GM12878 (cell line): ENCODE data around the gene ARHGEF37. TPM values are rescaled to one million over a fixed set of nuclear protein-coding genes. Genes with fewer than 3 reads are reported as not detected.

Source experiments
- CBX3 ChIP-seq: fragments of 200-600 bp; sonication (generic); IDR thresholded peaks from 2 replicates; pipeline ENCODE4 v1.6.1; 2016; ENCODE audit warnings: low read depth, borderline replicate concordance
- E2F4 ChIP-seq: IDR thresholded peaks from 2 replicates; pipeline ENCODE4 v1.6.1; 2012; ENCODE audit warnings: low read depth, low read length, improper control_type of control experiment
- EED ChIP-seq: sonication (generic); IDR thresholded peaks from 2 replicates; pipeline ENCODE4 v1.6.1; 2016; ENCODE audit warnings: antibody characterized with exemption, low read depth
- ESRRA ChIP-seq: IDR thresholded peaks from 2 replicates; pipeline ENCODE4 v1.6.1; 2012; ENCODE audit warnings: mild to moderate bottlenecking, low read length, improper control_type of control experiment
- GATAD2B ChIP-seq: fragments of 450-650 bp; conservative IDR thresholded peaks from 2 replicates; pipeline ENCODE4 v1.6.1; 2017; ENCODE audit warnings: low read depth, mild to moderate bottlenecking, moderate library complexity
- HCFC1 ChIP-seq: fragments of 150-350 bp; IDR thresholded peaks from 2 replicates; pipeline ENCODE4 v1.6.1; 2014; ENCODE audit warnings: low read length
- LARP7 ChIP-seq: fragments of 450-650 bp; IDR thresholded peaks from 2 replicates; pipeline ENCODE4 v1.6.1; 2017; ENCODE audit warnings: mild to moderate bottlenecking
- MEF2A ChIP-seq: IDR thresholded peaks from 2 replicates; pipeline ENCODE4 v1.6.1; 2011; ENCODE audit warnings: low read depth, mild to moderate bottlenecking, low read length, moderate library complexity; ENCODE audit not compliant: insufficient read depth
- MEF2B ChIP-seq: fragments of 450-650 bp; IDR thresholded peaks from 2 replicates; pipeline ENCODE4 v1.6.1; 2018; ENCODE audit warnings: mild to moderate bottlenecking, moderate library complexity; ENCODE audit not compliant: partially characterized antibody, poor library complexity, severe bottlenecking
- MYB ChIP-seq: fragments of 150-350 bp; IDR thresholded peaks from 2 replicates; pipeline ENCODE4 v1.6.1; 2014; ENCODE audit warnings: mild to moderate bottlenecking, low read depth, low read length, borderline replicate concordance
- NFXL1 ChIP-seq: fragments of 450-650 bp; IDR thresholded peaks from 2 replicates; pipeline ENCODE4 v1.6.1; 2017; ENCODE audit warnings: antibody characterized with exemption, mild to moderate bottlenecking, borderline replicate concordance
- NR2C1 ChIP-seq: fragments of 450-650 bp; IDR thresholded peaks from 2 replicates; pipeline ENCODE4 v1.6.1; 2017; ENCODE audit warnings: antibody characterized with exemption, mild to moderate bottlenecking, moderate library complexity
- NR2C2 ChIP-seq: IDR thresholded peaks from 2 replicates; pipeline ENCODE4 v1.6.1; 2011; ENCODE audit warnings: borderline replicate concordance, low read depth; ENCODE audit not compliant: control insufficient read depth, insufficient read length
- PAX5 ChIP-seq: IDR thresholded peaks from 2 replicates; pipeline ENCODE4 v1.6.1; 2011; ENCODE audit warnings: low read depth, low read length, borderline replicate concordance
- PAX8 ChIP-seq: fragments of 450-650 bp; IDR thresholded peaks from 2 replicates; pipeline ENCODE4 v1.6.1; 2017; ENCODE audit warnings: mild to moderate bottlenecking, moderate library complexity
- PML ChIP-seq: IDR thresholded peaks from 2 replicates; pipeline ENCODE4 v1.6.1; 2012; ENCODE audit warnings: low read length, inconsistent platforms
- POLR2AphosphoS2 ChIP-seq: IDR thresholded peaks from 2 replicates; pipeline ENCODE4 v1.6.1; 2011; ENCODE audit warnings: low read depth, mild to moderate bottlenecking, low read length, improper control_type of control experiment, moderate library complexity
- RAD21 ChIP-seq: IDR thresholded peaks from 2 replicates; pipeline ENCODE4 v1.6.1; 2011; ENCODE audit warnings: mild to moderate bottlenecking, low read depth, low read length, moderate library complexity; ENCODE audit not compliant: insufficient read depth
- RFX5 ChIP-seq: IDR thresholded peaks from 2 replicates; pipeline ENCODE4 v1.6.1; 2011; ENCODE audit warnings: low read depth, low read length, improper control_type of control experiment
- RUNX3 ChIP-seq: IDR thresholded peaks from 2 replicates; pipeline ENCODE4 v1.6.1; 2012; ENCODE audit warnings: low read length, inconsistent platforms
- SMAD5 ChIP-seq: IDR thresholded peaks from 2 replicates; pipeline ENCODE4 v1.6.1; 2016; ENCODE audit warnings: antibody characterized with exemption, low read depth
- SP1 ChIP-seq: IDR thresholded peaks from one replicate; pipeline ENCODE4 v1.6.1; 2011; ENCODE audit warnings: low read depth, low read length
- SPI1 ChIP-seq: IDR thresholded peaks from 2 replicates; pipeline ENCODE4 v1.6.1; 2011; ENCODE audit warnings: low read depth, mild to moderate bottlenecking, low read length, moderate library complexity, borderline replicate concordance; ENCODE audit not compliant: insufficient read depth
- YY1 ChIP-seq: IDR thresholded peaks from 2 replicates; pipeline ENCODE4 v1.6.1; 2011; ENCODE audit warnings: low read depth, mild to moderate bottlenecking, low read length
- ZNF207 ChIP-seq: fragments of 450-650 bp; IDR thresholded peaks from 2 replicates; pipeline ENCODE4 v1.6.1; 2014; ENCODE audit warnings: antibody characterized with exemption, mild to moderate bottlenecking, borderline replicate concordance
- ZZZ3 ChIP-seq: IDR thresholded peaks from 2 replicates; pipeline ENCODE4 v1.6.1; 2011; ENCODE audit warnings: low read depth; ENCODE audit not compliant: control insufficient read depth, insufficient read length
- polyA plus RNA-seq, 11 experiments: library from polyadenylated mRNA; depleted of rRNA in 4 of 11; unstranded in 6 of 11; stranded (reverse) in 5 of 11; fragments of >200 nt; fragmentation: Nextera tagmentation in 4 of 11; fragmentation: Illumina TruSeq in 1 of 11; extraction: Ambion mirVana in 4 of 11; extraction: Trizol in 1 of 11; gene quantifications; 1 replicate in 1 of 11; 2 replicates in 10 of 11; pipeline versions ENCODE4 v1.2.1 to v1.2.3, GENCODE V29; 2011 to 2016; ENCODE audit warnings: inconsistent platforms in 2 of 11, missing spikeins in 2 of 11, low read depth in 1 of 11
- total RNA-seq, 4 experiments: library from RNA; depleted of rRNA in 3 of 4; stranded (reverse); fragments of >200 nt in 3 of 4; fragmentation: Illumina TruSeq in 1 of 4; extraction: Trizol in 1 of 4; gene quantifications; 2 replicates each; pipeline versions ENCODE4 v1.2.1 to v1.2.3, GENCODE V29; 2013 to 2021
- TF ChIP-seq, protein P1 (sequence below): fragments of 450-650 bp; IDR thresholded peaks from 2 replicates; pipeline ENCODE4 v1.6.1; 2017; ENCODE audit warnings: mild to moderate bottlenecking
- TF ChIP-seq, protein P2 (sequence below): IDR thresholded peaks from 2 replicates; pipeline ENCODE4 v1.6.1; 2012; ENCODE audit warnings: low read depth, low read length, improper control_type of control experiment

ARHGEF37 gene
- total and polyA plus RNA-seq, 10 of the 15 experiments (the other 5 are each of a cell fraction or from before 2014, with no cell fraction given) = 0.16 to 1.1 (median 0.63) TPM

GRCh38 chr5:149641000-149641576, 59.8 kb downstream of the ARHGEF37 start (continued):
- TF ChIP-seq, protein P1, sequence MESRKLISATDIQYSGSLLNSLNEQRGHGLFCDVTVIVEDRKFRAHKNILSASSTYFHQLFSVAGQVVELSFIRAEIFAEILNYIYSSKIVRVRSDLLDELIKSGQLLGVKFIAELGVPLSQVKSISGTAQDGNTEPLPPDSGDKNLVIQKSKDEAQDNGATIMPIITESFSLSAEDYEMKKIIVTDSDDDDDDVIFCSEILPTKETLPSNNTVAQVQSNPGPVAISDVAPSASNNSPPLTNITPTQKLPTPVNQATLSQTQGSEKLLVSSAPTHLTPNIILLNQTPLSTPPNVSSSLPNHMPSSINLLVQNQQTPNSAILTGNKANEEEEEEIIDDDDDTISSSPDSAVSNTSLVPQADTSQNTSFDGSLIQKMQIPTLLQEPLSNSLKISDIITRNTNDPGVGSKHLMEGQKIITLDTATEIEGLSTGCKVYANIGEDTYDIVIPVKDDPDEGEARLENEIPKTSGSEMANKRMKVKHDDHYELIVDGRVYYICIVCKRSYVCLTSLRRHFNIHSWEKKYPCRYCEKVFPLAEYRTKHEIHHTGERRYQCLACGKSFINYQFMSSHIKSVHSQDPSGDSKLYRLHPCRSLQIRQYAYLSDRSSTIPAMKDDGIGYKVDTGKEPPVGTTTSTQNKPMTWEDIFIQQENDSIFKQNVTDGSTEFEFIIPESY = peak; percentile 84; the same call in 1 of the 2 replicates
- TF ChIP-seq SMAD5 = no peak
- TF ChIP-seq RAD21 = no peak
- TF ChIP-seq EED = no peak
- TF ChIP-seq MEF2B = peak; percentile 73
- TF ChIP-seq RFX5 = no peak
- no peak for TF ChIP-seq GATAD2B
- TF ChIP-seq SP1 = no peak
- TF ChIP-seq E2F4 = no peak
- TF ChIP-seq MEF2A = no peak
- no peak for TF ChIP-seq NR2C2
- no peak for TF ChIP-seq MYB
- no peak for TF ChIP-seq CBX3
- TF ChIP-seq ESRRA = no peak
- peak; percentile 86 for TF ChIP-seq YY1
- TF ChIP-seq, protein P2, sequence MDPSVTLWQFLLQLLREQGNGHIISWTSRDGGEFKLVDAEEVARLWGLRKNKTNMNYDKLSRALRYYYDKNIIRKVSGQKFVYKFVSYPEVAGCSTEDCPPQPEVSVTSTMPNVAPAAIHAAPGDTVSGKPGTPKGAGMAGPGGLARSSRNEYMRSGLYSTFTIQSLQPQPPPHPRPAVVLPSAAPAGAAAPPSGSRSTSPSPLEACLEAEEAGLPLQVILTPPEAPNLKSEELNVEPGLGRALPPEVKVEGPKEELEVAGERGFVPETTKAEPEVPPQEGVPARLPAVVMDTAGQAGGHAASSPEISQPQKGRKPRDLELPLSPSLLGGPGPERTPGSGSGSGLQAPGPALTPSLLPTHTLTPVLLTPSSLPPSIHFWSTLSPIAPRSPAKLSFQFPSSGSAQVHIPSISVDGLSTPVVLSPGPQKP = no peak
- TF ChIP-seq HCFC1 = no peak
- no peak for TF ChIP-seq PML
- no peak for TF ChIP-seq POLR2AphosphoS2
- TF ChIP-seq NR2C1 = 0 out of 2 replicates have a peak, but pooled peaks have one; percentile 54
- no peak for TF ChIP-seq NFXL1
- TF ChIP-seq PAX5 = no peak
- no peak for TF ChIP-seq RUNX3
- TF ChIP-seq SPI1 = no peak
- TF ChIP-seq LARP7 = no peak
- TF ChIP-seq ZNF207 = no peak
- TF ChIP-seq PAX8 = no peak
- no peak for TF ChIP-seq ZZZ3
